Activated B cell treated with CpG ODN at 0.5 μM for 24 hours (primary cell): Measurements from ENCODE around the gene COL1A1. TPM values are rescaled to one million over a fixed set of nuclear protein-coding genes. Genes with fewer than 3 reads are reported as not detected.
A peak's percentile ranks its signal among the peaks of the same experiment; 100 is the strongest.

Source experiments
- ATAC-seq: fragments of 200-7000 bp; cut with Tn5 transposase; one replicate; pipeline ENCODE4 v1.10.0; 2021; ENCODE audit warnings: low read depth, mild to moderate bottlenecking, moderate library complexity
- CTCF ChIA-PET: fragments of 350-600 bp; sonication (Branson Sonifier 250); formaldehyde crosslinking; loops from one replicate; lab custom pipeline; 2021; ENCODE audit warnings: antibody characterized with exemption; lab: Charles Lee
- POLR2A ChIA-PET: fragments of 350-600 bp; sonication (Branson Sonifier 250); formaldehyde crosslinking; loops from one replicate; lab custom pipeline; 2021; ENCODE audit warnings: antibody characterized with exemption; lab: Charles Lee
- DNase-seq: peaks from one replicate; pipeline ENCODE4 v3.0.0; 2022
- H3K27ac Mint-ChIP-seq: one replicate; pipeline ENCODE4 v1.8.0; 2020; ENCODE audit warnings: mixed read lengths
- H3K27me3 Mint-ChIP-seq: one replicate; pipeline ENCODE4 v1.8.0; 2021; ENCODE audit warnings: mixed read lengths
- H3K36me3 Mint-ChIP-seq: one replicate; pipeline ENCODE4 v1.8.0; 2021; ENCODE audit warnings: low read depth, mixed read lengths
- H3K4me1 Mint-ChIP-seq: one replicate; pipeline ENCODE4 v1.8.0; 2021; ENCODE audit warnings: mixed read lengths
- H3K4me3 Mint-ChIP-seq: one replicate; pipeline ENCODE4 v1.8.0; 2020; ENCODE audit warnings: mild to moderate bottlenecking, mixed read lengths
- H3K9me3 Mint-ChIP-seq: one replicate; pipeline ENCODE4 v1.8.0; 2020; ENCODE audit warnings: mixed read lengths
- intact Hi-C: fragments of 100-400 bp; cut with micrococcal nuclease; formaldehyde crosslinking; loops from one replicate; pipeline ENCODE4 v1.15.1; 2024
- total RNA-seq: library from RNA; stranded (reverse); gene quantifications from 2 replicates; pipeline ENCODE4 v1.2.3, GENCODE V29; 2022
- TF ChIP-seq, protein P1 (sequence below): fragments of 200-600 bp; IDR thresholded peaks from one replicate; pipeline ENCODE4 v1.8.0; 2022; ENCODE audit warnings: antibody characterized with exemption, mild to moderate bottlenecking

COL1A1 gene
- total RNA-seq, 1 donor from 2014 or later = 9.2 TPM

DNA sequence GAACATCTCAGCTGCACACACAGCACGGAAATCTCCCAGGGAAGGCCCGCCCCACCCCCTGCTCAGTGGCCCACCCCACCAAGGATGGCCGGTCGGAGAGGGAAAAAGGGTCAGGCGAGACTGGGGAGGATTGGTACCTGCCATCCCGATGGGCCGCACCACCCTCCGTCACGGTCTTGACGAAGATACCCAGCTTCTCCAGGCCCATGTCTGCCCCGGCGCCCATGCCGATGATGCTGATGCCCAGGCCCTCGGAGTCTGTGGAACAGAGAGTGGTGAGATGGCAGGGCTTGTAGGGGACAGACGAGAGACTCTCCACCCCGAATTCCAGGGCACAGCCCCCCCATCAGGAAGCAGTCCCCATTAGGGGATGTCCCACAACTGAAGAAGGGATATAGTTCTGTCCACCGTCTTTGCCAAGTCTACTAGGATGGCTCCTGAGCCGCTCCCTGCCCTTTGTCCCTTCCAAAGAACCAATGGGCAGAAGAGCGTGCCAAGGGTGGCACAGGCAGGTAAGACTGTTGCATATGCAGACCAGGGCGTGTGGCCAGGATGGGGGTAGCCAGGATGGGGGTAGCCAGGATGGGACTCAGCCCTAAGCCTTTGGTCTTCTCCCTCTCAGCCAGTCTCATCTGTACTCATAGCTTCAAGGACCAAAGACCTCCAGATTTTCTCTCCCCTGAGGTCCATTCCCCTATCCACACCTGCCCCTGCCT is 57.8 kb downstream of the COL1A1 start:
- Mint-ChIP-seq H3K27ac (peak overlapping the region; percentile 96), H3K4me1 (peaks cover 79% of the 10 kb centered on the region), H3K36me3 (peaks cover 98% of the 10 kb centered on the region), H3K4me3 (peak overlapping the region; percentile 100), H3K27me3 (no peaks in the 10 kb centered on the region), H3K9me3 (no peaks in the 10 kb centered on the region)
- DNase-seq (no peak), ATAC-seq (no peak)
- POLR2A ChIA-PET = interaction anchor here (0.6 to 1.9 kb wide), 3 partner anchors 8 to 13 kb away, joined by 3 to 5 read pairs (median 4); partner anchors contain the start of gene SAMD14
- CTCF ChIA-PET = interaction anchor here (1.2 kb wide), 1 partner anchor 9 kb away, joined by 3 read pairs; no protein-coding TSS in a partner anchor
- TF ChIP-seq, protein P1, sequence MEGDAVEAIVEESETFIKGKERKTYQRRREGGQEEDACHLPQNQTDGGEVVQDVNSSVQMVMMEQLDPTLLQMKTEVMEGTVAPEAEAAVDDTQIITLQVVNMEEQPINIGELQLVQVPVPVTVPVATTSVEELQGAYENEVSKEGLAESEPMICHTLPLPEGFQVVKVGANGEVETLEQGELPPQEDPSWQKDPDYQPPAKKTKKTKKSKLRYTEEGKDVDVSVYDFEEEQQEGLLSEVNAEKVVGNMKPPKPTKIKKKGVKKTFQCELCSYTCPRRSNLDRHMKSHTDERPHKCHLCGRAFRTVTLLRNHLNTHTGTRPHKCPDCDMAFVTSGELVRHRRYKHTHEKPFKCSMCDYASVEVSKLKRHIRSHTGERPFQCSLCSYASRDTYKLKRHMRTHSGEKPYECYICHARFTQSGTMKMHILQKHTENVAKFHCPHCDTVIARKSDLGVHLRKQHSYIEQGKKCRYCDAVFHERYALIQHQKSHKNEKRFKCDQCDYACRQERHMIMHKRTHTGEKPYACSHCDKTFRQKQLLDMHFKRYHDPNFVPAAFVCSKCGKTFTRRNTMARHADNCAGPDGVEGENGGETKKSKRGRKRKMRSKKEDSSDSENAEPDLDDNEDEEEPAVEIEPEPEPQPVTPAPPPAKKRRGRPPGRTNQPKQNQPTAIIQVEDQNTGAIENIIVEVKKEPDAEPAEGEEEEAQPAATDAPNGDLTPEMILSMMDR = no peak
- intact Hi-C loops = loop anchor here (10.0 kb wide), 1 partner anchor 379 kb away; the partner anchor contains the start of gene FAM117A

DNA sequence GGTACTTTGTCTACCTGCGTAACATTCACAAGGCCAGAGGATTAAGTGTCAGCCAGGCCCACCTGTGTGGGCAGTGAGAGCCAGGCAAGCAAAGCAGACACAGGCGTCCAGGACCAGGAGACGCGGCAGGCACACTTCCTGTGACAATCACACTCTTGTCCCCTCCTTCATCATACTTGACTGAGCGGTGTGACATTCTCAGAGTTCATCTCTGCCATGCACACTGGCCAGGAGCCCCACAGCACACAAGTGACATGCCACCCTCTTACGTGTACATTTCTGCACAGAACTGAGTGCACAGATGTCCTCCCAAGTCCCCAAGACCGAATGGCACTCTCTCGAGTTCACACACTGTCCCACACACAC is 59.7 kb downstream of the COL1A1 start:
- H3K4me3 Mint-ChIP-seq = peak overlapping the region; percentile 45
- H3K9me3 Mint-ChIP-seq = no peaks in the 10 kb centered on the region
- H3K36me3 Mint-ChIP-seq = peaks cover 98% of the 10 kb centered on the region
- TF ChIP-seq, protein P1 = no peak
- ChIA-PET CTCF (interaction anchor here (1.4 to 3.4 kb wide), 3 partner anchors 8 to 22 kb away, joined by 3 to 19 read pairs (median 14); no protein-coding TSS in a partner anchor), POLR2A (interaction anchor here (0.7 to 4.0 kb wide), 4 partner anchors 7 to 20 kb away, joined by 3 to 40 read pairs (median 11); partner anchors contain the start of genes PPP1R9B and SAMD14)
- DNase-seq = no peak
- peak overlapping the region; percentile 79 for H3K27ac Mint-ChIP-seq
- H3K4me1 Mint-ChIP-seq = peaks cover 77% of the 10 kb centered on the region
- ATAC-seq = peak; percentile 6
- intact Hi-C loops = loop anchor here (10.0 kb wide), 1 partner anchor 377 kb away; the partner anchor contains the start of gene FAM117A
- H3K27me3 Mint-ChIP-seq = no peaks in the 10 kb centered on the region

DNA sequence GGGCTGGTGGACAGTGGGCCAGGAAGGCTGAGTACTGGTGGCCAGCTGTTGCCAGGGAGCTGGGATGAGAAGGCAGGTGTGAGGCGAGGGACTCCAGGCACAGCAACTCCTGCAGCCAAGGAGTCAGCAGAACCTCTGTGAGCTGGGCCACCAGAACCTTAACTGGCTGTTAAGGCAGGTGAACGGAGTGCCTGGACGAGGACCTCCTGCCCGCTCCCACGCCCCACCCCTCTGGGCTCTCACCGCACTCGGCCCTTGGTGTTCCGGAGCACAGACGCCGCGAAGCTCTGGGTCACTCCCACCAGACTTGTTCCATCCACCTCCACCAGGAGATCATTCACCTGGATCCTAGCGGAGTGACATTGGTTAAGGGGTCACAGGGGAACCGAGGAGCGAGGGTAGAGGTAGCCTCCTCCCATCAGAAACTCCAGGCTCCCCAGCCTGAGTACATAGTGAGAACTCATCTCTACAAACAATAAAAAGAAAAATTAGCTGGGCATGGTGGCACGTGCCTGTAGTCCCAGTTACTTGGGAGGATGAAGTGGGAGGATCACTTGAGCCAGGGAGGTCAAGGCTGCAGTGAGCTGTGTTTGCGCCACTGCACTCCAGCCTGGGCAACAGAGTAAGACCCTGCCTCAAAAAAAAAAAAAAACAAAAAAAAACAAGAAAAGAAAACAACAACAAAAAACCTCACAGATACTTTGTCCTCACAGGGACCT is 60.2 kb downstream of the COL1A1 start:
- TF ChIP-seq, protein P1 = no peak
- H3K9me3 Mint-ChIP-seq = no peaks in the 10 kb centered on the region
- peaks cover 73% of the 10 kb centered on the region for H3K4me1 Mint-ChIP-seq
- POLR2A ChIA-PET = interaction anchor here (0.7 to 4.0 kb wide), 6 partner anchors 8 to 28 kb away, joined by 3 to 40 read pairs (median 6); partner anchors contain the start of genes PPP1R9B and SAMD14
- H3K36me3 Mint-ChIP-seq = peaks cover 99% of the 10 kb centered on the region
- CTCF ChIA-PET = interaction anchor here (0.9 to 3.4 kb wide), 5 partner anchors 8 to 72 kb away, joined by 3 to 19 read pairs (median 11); no protein-coding TSS in a partner anchor
- ATAC-seq = no peak
- no peak for DNase-seq
- H3K27ac Mint-ChIP-seq = peak overlapping the region; percentile 79
- no peaks in the 10 kb centered on the region for H3K27me3 Mint-ChIP-seq
- peak overlapping the region; percentile 45 for H3K4me3 Mint-ChIP-seq
- intact Hi-C loops = loop anchor here (10.0 kb wide), 1 partner anchor 376 kb away; the partner anchor contains the start of gene FAM117A

DNA sequence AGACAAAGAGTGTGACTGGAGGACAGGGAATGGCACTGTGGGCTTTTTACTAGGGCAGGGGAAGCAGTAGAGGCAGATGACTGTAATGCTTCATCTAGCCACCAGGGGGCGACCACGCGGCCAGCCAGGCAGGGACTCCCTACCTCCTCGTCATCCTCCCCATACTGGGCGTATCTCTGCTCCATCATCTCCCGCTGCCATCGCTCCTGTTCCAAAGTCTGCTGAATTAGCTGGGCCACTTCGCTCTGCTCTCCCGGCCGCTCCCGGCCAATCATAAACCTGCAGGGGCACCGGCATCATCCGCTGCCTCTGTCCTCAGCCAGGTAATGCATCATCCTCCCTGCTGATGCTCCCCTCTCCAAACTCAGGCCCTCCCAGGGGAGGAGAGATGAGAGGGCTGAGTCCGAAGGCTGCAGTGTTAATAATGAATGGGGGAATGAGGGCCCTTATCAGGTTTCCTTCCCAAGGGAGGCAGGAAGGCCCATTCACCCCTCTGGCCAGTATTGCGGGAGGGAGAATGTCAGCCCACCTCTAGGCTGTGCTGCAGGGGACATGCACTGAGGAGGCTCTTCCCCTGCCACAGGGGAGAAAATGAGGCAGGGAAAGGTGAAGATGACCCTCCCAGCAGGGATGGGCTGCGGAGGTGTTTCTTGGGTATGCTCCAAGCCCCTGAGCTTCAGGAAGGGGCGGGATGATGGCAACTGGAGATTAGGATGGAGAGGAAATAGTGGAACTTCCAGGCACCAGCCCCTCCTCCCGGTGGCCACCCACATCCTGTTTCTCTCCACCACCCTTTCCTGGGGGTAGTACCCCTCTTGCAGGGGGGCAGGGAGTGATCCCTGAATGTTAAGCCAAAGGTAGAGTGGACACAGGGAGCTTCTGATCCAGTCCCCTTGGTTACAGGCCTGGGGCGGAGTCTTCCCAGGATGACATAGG is 61.2 kb downstream of the COL1A1 start:
- ChIA-PET POLR2A (interaction anchor here (0.6 to 4.0 kb wide), 8 partner anchors 9 to 389 kb away, joined by 3 to 40 read pairs (median 8); partner anchors contain the start of genes PPP1R9B and SAMD14), CTCF (interaction anchor here (0.9 to 3.4 kb wide), 13 partner anchors 8 to 156 kb away, joined by 3 to 19 read pairs (median 4); partner anchors contain the start of gene SAMD14)
- peaks cover 63% of the 10 kb centered on the region for H3K4me1 Mint-ChIP-seq
- H3K9me3 Mint-ChIP-seq = no peaks in the 10 kb centered on the region
- peak; percentile 85 for ATAC-seq
- peak overlapping the region; percentile 41 for H3K4me3 Mint-ChIP-seq
- H3K27me3 Mint-ChIP-seq = no peaks in the 10 kb centered on the region
- H3K36me3 Mint-ChIP-seq = peaks cover 100% of the 10 kb centered on the region
- TF ChIP-seq, protein P1 = peak; percentile 43
- intact Hi-C loops = loop anchor here (1.0 to 10.0 kb wide), 3 partner anchors 8 to 375 kb away; partner anchors contain the start of gene FAM117A
- peak; percentile 76 for DNase-seq
- peak overlapping the region; percentile 70 for H3K27ac Mint-ChIP-seq
